AG04449 (cell line): ENCODE results near the gene CD151.

Experiments used
- CTCF ChIA-PET: fragments of 350-600 bp; formaldehyde crosslinking; extraction: SDS; loops from one replicate; lab custom pipeline; 2021; ENCODE audit warnings: antibody characterized with exemption; lab: Yijun Ruan, JAX
- POLR2A ChIA-PET: fragments of 400-600, 350-600 bp; formaldehyde crosslinking; extraction: SDS; loops from one replicate; lab custom pipeline; 2020; ENCODE audit warnings: antibody characterized with exemption, inconsistent platforms; lab: Yijun Ruan, JAX
- DNase-seq: peaks from one replicate; pipeline ENCODE4 v3.0.0-alpha.2; 2010; ENCODE audit warnings: low read depth, low spot score
- H3K4me3 ChIP-seq: 2 replicates; pipeline ENCODE4 v1.5.1; 2011; ENCODE audit warnings: low read depth, mild to moderate bottlenecking, control low read depth, low read length
- TF ChIP-seq, protein P1 (sequence below): IDR thresholded peaks from one replicate; pipeline ENCODE4 v1.5.1; 2011; ENCODE audit warnings: mild to moderate bottlenecking, moderate library complexity, low read length, control low read depth, inconsistent platforms; ENCODE audit not compliant: insufficient read depth; ENCODE audit errors: missing control alignments

The CD151 gene

DNA sequence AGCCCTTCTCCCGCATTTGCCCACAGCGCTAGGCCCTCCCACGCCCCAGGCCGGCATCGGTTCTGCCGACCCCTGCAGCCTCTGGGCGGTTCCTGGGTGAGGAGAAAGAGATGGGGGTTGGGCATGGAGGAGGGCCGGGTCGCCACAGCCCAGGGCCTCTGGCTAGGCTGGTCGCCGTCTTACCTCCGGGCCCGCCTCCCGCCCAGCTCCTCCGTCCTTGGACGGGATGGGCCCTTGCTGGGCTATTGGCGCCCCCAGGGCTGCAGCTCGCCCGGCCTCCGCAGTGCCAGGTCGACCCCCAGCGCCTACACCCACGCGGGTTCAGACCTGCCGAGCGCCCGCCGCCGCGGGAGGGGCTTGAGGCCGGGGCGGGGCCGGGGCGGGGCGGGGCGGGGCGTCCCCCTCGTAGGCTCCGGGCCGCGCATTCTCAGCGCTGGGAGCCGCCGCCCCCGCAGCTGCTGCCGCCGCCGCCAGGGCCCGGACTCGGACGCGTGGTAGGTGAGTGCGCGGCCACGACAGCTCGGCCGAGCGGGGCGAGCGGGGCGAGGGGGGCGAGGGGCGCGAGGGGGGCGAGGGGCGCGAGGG lies at the start of gene CD151:
CD151 (plus strand) TSS at position 424 of the 585 bp plus-strand sequence. CDS start 3,118 bp downstream, outside the sequence.
- DNase-seq, result no peak
- peak within 1 kb of the TSS; percentile 76 for H3K4me3 ChIP-seq
- POLR2A ChIA-PET, result interaction anchor here (0.8 to 8.7 kb wide), 3 partner anchors 12 to 24 kb away, joined by 4 to 109 read pairs (median 96); partner anchors contain the start of genes PNPLA2, POLR2L and TSPAN4
- TF ChIP-seq, protein P1, sequence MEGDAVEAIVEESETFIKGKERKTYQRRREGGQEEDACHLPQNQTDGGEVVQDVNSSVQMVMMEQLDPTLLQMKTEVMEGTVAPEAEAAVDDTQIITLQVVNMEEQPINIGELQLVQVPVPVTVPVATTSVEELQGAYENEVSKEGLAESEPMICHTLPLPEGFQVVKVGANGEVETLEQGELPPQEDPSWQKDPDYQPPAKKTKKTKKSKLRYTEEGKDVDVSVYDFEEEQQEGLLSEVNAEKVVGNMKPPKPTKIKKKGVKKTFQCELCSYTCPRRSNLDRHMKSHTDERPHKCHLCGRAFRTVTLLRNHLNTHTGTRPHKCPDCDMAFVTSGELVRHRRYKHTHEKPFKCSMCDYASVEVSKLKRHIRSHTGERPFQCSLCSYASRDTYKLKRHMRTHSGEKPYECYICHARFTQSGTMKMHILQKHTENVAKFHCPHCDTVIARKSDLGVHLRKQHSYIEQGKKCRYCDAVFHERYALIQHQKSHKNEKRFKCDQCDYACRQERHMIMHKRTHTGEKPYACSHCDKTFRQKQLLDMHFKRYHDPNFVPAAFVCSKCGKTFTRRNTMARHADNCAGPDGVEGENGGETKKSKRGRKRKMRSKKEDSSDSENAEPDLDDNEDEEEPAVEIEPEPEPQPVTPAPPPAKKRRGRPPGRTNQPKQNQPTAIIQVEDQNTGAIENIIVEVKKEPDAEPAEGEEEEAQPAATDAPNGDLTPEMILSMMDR, result no peak
- CTCF ChIA-PET, result interaction anchor here (1.3 kb wide), 1 partner anchor 11 kb away, joined by 6 read pairs; no protein-coding TSS in a partner anchor

DNA sequence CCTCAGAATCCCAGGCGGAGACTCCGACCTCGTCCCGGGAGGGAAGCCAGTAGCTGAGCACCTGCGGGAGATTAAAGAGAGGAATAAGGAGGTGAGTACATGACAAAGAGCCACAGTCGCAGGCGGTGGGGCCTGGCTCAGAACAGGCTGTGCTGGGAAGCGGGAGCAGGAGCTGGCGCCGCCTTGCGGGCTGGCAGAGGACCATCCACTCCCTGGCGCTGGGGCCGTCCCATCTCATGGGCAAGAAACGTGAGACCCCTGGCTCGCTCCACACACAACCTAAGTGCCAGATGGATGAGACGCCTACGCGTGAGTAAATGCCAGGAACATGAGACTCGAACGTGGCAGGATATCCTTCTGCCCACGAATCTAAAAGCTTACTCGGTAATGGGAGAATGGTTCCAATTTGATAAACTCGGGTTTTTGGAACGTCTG lies 49.2 kb upstream of the CD151 start:
- ChIA-PET POLR2A (interaction anchor here (0.7 to 1.2 kb wide), 4 partner anchors 12 to 113 kb away, joined by 3 to 5 read pairs (median 4); partner anchors contain the start of gene PNPLA2), CTCF (interaction anchor here (0.7 to 3.0 kb wide), 13 partner anchors 8 to 120 kb away, joined by 3 to 13 read pairs (median 6); partner anchors contain the start of gene TMEM80)
- H3K4me3 ChIP-seq, result peak overlapping the region; percentile 10; the same call in 1 of the 2 replicates
- DNase-seq, result peak; percentile 69
- TF ChIP-seq, protein P1, result peak; percentile 95

DNA sequence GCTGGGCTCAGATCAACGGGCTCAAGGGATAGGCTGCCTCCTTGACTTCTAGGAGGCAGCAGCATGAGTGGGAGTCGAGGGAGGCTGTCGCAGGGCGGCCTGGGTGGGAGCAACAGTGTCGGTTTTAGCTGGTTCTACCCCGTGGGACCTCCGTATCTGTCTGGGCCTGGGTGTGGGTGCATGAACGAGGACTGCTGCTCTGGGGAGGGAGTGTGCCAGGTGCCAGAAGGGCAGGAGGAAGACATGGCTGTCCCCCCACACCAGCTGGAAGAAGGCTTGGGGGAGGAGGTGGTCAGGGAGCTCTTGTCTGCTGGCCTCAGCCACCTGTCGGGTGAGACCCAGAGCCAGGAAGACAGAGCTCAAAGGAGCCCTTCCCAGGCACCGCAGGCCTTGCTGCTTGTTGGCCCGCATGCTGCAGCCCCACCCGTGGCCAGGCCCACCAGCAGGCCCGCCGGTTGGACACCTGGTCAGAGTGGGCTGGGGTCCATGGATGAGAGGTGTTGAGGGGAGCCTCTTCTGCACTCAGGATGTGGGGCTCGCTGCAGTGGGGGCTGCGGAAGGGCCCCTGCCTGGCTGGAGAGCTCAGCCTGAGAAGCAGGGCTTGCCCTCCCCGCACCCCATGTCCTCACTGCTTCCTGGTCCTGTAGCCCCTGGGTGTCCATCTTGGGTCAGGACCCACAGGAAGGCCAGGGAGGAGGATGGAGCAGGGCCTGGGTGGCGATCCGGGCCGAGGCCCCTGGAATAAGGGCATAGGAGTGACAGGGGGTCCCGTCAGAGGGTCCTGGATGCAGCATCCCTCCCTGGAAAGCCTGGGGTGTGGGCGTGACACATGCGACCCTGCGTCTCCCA lies 46.3 kb upstream of the CD151 start:
- CTCF ChIA-PET, result interaction anchor here (1.2 kb wide), 1 partner anchor 10 kb away, joined by 3 read pairs; the partner anchor contains the start of gene GATD1
- POLR2A ChIA-PET, result no interaction called here
- no peak overlapping the region for H3K4me3 ChIP-seq
- no peak for DNase-seq
- TF ChIP-seq, protein P1, result no peak

DNA sequence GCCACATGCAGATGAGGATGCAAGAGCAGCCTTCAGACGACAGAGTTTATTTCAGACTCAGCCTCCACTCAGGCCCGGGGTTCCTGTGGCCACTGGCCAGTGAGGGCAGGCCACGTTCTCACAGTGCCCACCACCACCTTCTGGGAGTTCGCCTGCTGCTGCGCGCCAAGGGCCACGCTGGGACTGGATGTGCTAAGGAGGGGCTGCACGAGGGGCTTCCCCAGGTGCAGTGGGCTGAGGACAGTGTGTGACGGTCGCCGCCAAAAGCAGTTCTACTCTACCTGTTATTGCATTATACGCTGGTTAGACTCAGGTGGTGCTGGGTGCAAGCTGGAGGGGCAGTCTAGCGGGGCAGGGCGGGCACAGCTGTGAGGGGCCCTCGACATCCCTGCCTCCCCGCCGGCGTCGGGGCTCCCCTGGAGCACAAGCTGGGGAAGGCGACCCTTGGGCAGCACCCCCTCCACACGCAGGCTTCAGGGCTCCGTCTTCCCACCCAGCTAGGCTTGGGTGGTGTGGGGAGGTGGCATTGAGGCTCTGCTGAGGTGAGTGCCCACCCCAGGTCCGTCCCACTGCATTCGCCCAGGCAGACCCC lies 45.6 kb upstream of the CD151 start:
- no peak overlapping the region for H3K4me3 ChIP-seq
- CTCF ChIA-PET, result no interaction called here
- TF ChIP-seq, protein P1, result no peak
- no peak for DNase-seq
- POLR2A ChIA-PET, result no interaction called here

DNA sequence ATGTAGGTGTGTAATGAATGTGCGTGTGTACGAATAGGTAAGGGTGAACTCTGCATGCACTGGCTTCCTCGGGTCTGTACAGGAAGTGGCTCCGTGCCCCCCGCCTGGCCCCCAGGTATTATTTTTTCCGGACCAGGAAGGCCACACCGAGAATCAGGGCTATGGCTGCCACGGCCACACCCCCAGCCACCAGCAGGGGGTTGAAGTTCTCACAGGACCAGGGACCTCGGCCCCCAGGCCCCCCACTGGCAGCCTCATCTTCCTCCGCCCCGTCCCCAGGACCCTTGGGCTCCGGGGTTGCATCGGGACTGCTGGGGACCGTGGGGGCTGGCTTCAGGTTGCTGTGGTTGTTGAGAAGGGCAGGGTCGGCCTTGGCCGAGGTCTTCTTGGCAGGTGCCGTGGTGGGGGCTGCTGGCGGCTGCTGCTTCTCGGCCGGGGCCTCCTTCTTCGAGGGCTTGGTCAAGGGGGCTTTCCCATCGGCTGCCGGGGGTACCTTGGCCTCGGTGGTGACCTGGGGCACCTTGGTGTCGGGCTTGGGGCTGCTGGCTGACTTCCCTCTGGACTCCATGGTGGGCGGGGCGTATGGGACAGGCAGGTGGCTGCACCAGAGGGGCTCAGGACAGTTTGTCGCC lies 44.6 kb upstream of the CD151 start:
- DNase-seq, result no peak
- no peak overlapping the region for H3K4me3 ChIP-seq
- ChIA-PET CTCF (no interaction called here), POLR2A (no interaction called here)
- TF ChIP-seq, protein P1, result no peak
